ENCODE measurements around the gene ST6GALNAC4.

ST6GALNAC4 gene

GRCh38 chr9:127945942-127946341 lies 29.1 kb upstream of the ST6GALNAC4 start:
- TF ChIP-seq CTCF (IDR thresholded peaks at IDR 0.05), result no peak
- TF ChIP-seq ZFX (IDR thresholded peaks at IDR 0.05; ENCODE audit: borderline replicate concordance), result no peak
- no peak overlapping the region for H3K27ac ChIP-seq

GRCh38 chr9:127945338-127945737 lies 28.5 kb upstream of the ST6GALNAC4 start:
- no peak overlapping the region for H3K27ac ChIP-seq
- TF ChIP-seq ZFX (IDR thresholded peaks at IDR 0.05; ENCODE audit: borderline replicate concordance) (no peak), CTCF (IDR thresholded peaks at IDR 0.05) (no peak)

GRCh38 chr9:127944586-127945218 lies 27.9 kb upstream of the ST6GALNAC4 start:
- TF ChIP-seq CTCF (IDR thresholded peaks at IDR 0.05) (no peak), ZFX (IDR thresholded peaks at IDR 0.05; ENCODE audit: borderline replicate concordance) (no peak)
- no peak overlapping the region for H3K27ac ChIP-seq

- no peak overlapping the region for H3K27ac ChIP-seq
- peak; percentile 84 for TF ChIP-seq CTCF (IDR thresholded peaks at IDR 0.05)
- no peak for TF ChIP-seq ZFX (IDR thresholded peaks at IDR 0.05; ENCODE audit: borderline replicate concordance)
Measured at GRCh38 chr9:127943731-127944144, 26.9 kb upstream of the ST6GALNAC4 start.

GRCh38 chr9:127943011-127943662 lies 26.3 kb upstream of the ST6GALNAC4 start:
- TF ChIP-seq ZFX (IDR thresholded peaks at IDR 0.05; ENCODE audit: borderline replicate concordance) (no peak), CTCF (IDR thresholded peaks at IDR 0.05) (peak; percentile 44)
- H3K27ac ChIP-seq, result no peak overlapping the region

- no peak for TF ChIP-seq ZFX (IDR thresholded peaks at IDR 0.05; ENCODE audit: borderline replicate concordance)
- peak; percentile 97 for TF ChIP-seq CTCF (IDR thresholded peaks at IDR 0.05)
- no peak overlapping the region for H3K27ac ChIP-seq
Measured at GRCh38 chr9:127942216-127943010, 25.6 kb upstream of the ST6GALNAC4 start.

- H3K27ac ChIP-seq, result no peak overlapping the region
- no peak for TF ChIP-seq CTCF (IDR thresholded peaks at IDR 0.05)
- TF ChIP-seq ZFX (IDR thresholded peaks at IDR 0.05; ENCODE audit: borderline replicate concordance), result no peak
Measured at GRCh38 chr9:127941961-127942215, 25.0 kb upstream of the ST6GALNAC4 start.
